Glomerular visceral epithelial cell (primary cell): ENCODE measurements around the gene PCDHGC4.

Source experiments
- DNase-seq: peaks from one replicate; pipeline ENCODE4 v3.0.0-alpha.2; 2016; ENCODE audit errors: extremely low spot score

PCDHGC4 gene

GRCh38 chr5:141484641-141485311 lies at the start of gene PCDHGC4:
TSS of gene PCDHGC4 (plus strand) at chr5:141485030. CDS start at chr5:141485174, 144 bp downstream.
- DNase-seq, result no peak

- no peak for DNase-seq
These were observed 47.6 kb upstream of the PCDHGC4 start for GRCh38 chr5:141437221-141437620.

- DNase-seq, result peak; percentile 51
These were observed 45.3 kb upstream of the PCDHGC4 start for GRCh38 chr5:141439411-141440141.

GRCh38 chr5:141440341-141440740 lies 44.5 kb upstream of the PCDHGC4 start:
- peak; percentile 55 for DNase-seq

GRCh38 chr5:141441571-141442170 lies 43.2 kb upstream of the PCDHGC4 start:
- DNase-seq, result no peak

- DNase-seq, result peak; percentile 52
These were observed 19.5 kb upstream of the PCDHGC4 start for GRCh38 chr5:141465351-141465750.

- peak; percentile 97 for DNase-seq
These were observed 9.2 kb upstream of the PCDHGC4 start, which contains the start of gene PCDHGC3 for GRCh38 chr5:141475625-141476131. TSS of gene PCDHGC3 (plus strand) at chr5:141475966. CDS start at chr5:141476117, 151 bp downstream.

GRCh38 chr5:141476132-141476911 lies 8.5 kb upstream of the PCDHGC4 start:
- peak; percentile 76 for DNase-seq

- DNase-seq, result no peak
These were observed 7.7 kb upstream of the PCDHGC4 start for GRCh38 chr5:141477044-141477575.

GRCh38 chr5:141477815-141478214 lies 7.0 kb upstream of the PCDHGC4 start:
- no peak for DNase-seq

GRCh38 chr5:141478321-141478945 lies 6.4 kb upstream of the PCDHGC4 start:
- DNase-seq, result peak; percentile 40

- no peak for DNase-seq
These were observed 5.1 kb upstream of the PCDHGC4 start for GRCh38 chr5:141479776-141480175.

GRCh38 chr5:141483902-141484301 lies 928 bp upstream of the PCDHGC4 start:
- no peak for DNase-seq

- no peak for DNase-seq
These were observed 555 bp upstream of the PCDHGC4 start for GRCh38 chr5:141484310-141484640.

- DNase-seq, result no peak
These were observed 658 bp downstream of the PCDHGC4 start for GRCh38 chr5:141485321-141486055.

- no peak for DNase-seq
These were observed 1.3 kb downstream of the PCDHGC4 start for GRCh38 chr5:141486091-141486490.

GRCh38 chr5:141487131-141487530 lies 2.3 kb downstream of the PCDHGC4 start:
- DNase-seq, result no peak

GRCh38 chr5:141488591-141489561 lies 4.0 kb downstream of the PCDHGC4 start, which contains the start of gene PCDHGC5:
TSS of gene PCDHGC5 (plus strand) at chr5:141489081. CDS start at chr5:141489241, 160 bp downstream.
- DNase-seq, result peak; percentile 56

- DNase-seq, result no peak
These were observed 5.0 kb downstream of the PCDHGC4 start for GRCh38 chr5:141489841-141490240.
